HepG2 (cell line): ENCODE data around the gene PPIA. TPM values are rescaled to one million over a fixed set of nuclear protein-coding genes. Genes with fewer than 3 reads are reported as not detected.

ENCODE experiments used
- ARNT ChIP-seq: fragments of 450-650 bp; IDR thresholded peaks from 2 replicates; pipeline ENCODE4 v1.6.1; 2017
- BCL6 ChIP-seq: IDR thresholded peaks from 2 replicates; pipeline ENCODE4 v1.6.1; 2016; ENCODE audit warnings: missing genetic modification reagents, missing compliant biosample characterization
- GATAD2A ChIP-seq: IDR thresholded peaks from 2 replicates; pipeline ENCODE4 v1.6.1; 2016
- HOXA7 ChIP-seq: sonication (generic); formaldehyde crosslinking; IDR thresholded peaks from 2 replicates; pipeline ENCODE4 v1.8.1; 2022; ENCODE audit warnings: mild to moderate bottlenecking, missing genetic modification reagents, moderate library complexity
- JUND ChIP-seq: sonication (generic); formaldehyde crosslinking; IDR thresholded peaks from 2 replicates; pipeline ENCODE4 v1.8.0; 2022; ENCODE audit warnings: mild to moderate bottlenecking, missing genetic modification reagents
- MBD4 ChIP-seq: IDR thresholded peaks from 2 replicates; pipeline ENCODE4 v1.6.1; 2012; ENCODE audit warnings: low read length, inconsistent platforms, borderline replicate concordance
- MEIS1 ChIP-seq: sonication (generic); formaldehyde crosslinking; IDR thresholded peaks from 2 replicates; pipeline ENCODE4 v1.9.0; 2021; ENCODE audit warnings: mild to moderate bottlenecking, missing genetic modification reagents, moderate library complexity, borderline replicate concordance
- MTF2 ChIP-seq: sonication (generic); formaldehyde crosslinking; IDR thresholded peaks from 2 replicates; pipeline ENCODE4 v1.5.0; 2020; ENCODE audit warnings: missing genetic modification reagents, borderline replicate concordance
- PHF20 ChIP-seq: sonication (generic); formaldehyde crosslinking; IDR thresholded peaks from 2 replicates; pipeline ENCODE4 v1.5.0; 2020; ENCODE audit warnings: mild to moderate bottlenecking, missing genetic modification reagents
- POLR2AphosphoS2 ChIP-seq: IDR thresholded peaks from 2 replicates; pipeline ENCODE4 v1.6.1; 2011; ENCODE audit warnings: low read depth, low read length, improper control_type of control experiment
- RBFOX2 ChIP-seq: fragments of 200-400 bp; formaldehyde crosslinking; IDR thresholded peaks from 2 replicates; pipeline ENCODE4 v1.6.1; 2017; ENCODE audit warnings: low read depth, mild to moderate bottlenecking, low read length
- SNRNP70 ChIP-seq: fragments of 200-400 bp; formaldehyde crosslinking; IDR thresholded peaks from 2 replicates; pipeline ENCODE4 v1.6.1; 2017; ENCODE audit warnings: mild to moderate bottlenecking, low read depth, low read length, moderate library complexity
- SP5 ChIP-seq: IDR thresholded peaks from 2 replicates; pipeline ENCODE4 v1.6.1; 2016; ENCODE audit warnings: low read depth, borderline replicate concordance
- TAF15 ChIP-seq: fragments of 200-400 bp; formaldehyde crosslinking; IDR thresholded peaks from one replicate; pipeline ENCODE4 v1.6.1; 2018; ENCODE audit warnings: mild to moderate bottlenecking, low read depth, low read length; ENCODE audit not compliant: poor library complexity, severe bottlenecking
- ZBTB42 ChIP-seq: sonication (generic); formaldehyde crosslinking; IDR thresholded peaks from 2 replicates; pipeline ENCODE4 v1.5.0; 2020; ENCODE audit warnings: mild to moderate bottlenecking, missing genetic modification reagents
- ZFP90 ChIP-seq: sonication (generic); formaldehyde crosslinking; IDR thresholded peaks from 2 replicates; pipeline ENCODE4 v1.8.0; 2022; ENCODE audit warnings: missing genetic modification reagents, mild to moderate bottlenecking, inconsistent platforms, borderline replicate concordance
- ZFY ChIP-seq: sonication (generic); formaldehyde crosslinking; IDR thresholded peaks from 2 replicates; pipeline ENCODE4 v1.4.0; 2020; ENCODE audit warnings: missing genetic modification reagents
- ZNF20 ChIP-seq: sonication (generic); formaldehyde crosslinking; IDR thresholded peaks from 2 replicates; pipeline ENCODE4 v1.4.0; 2020; ENCODE audit warnings: mild to moderate bottlenecking, moderate library complexity, missing genetic modification reagents
- ZNF224 ChIP-seq: sonication (generic); formaldehyde crosslinking; IDR thresholded peaks from 2 replicates; pipeline ENCODE4 v1.5.0; 2020; ENCODE audit warnings: mild to moderate bottlenecking, missing genetic modification reagents
- ZNF333 ChIP-seq: sonication (generic); formaldehyde crosslinking; IDR thresholded peaks from 2 replicates; pipeline ENCODE4 v1.4.0; 2020; ENCODE audit warnings: mild to moderate bottlenecking, missing genetic modification reagents, borderline replicate concordance
- ZNF343 ChIP-seq: sonication (generic); formaldehyde crosslinking; IDR thresholded peaks from 2 replicates; pipeline ENCODE4 v1.4.0; 2020; ENCODE audit warnings: mild to moderate bottlenecking, missing genetic modification reagents
- ZNF446 ChIP-seq: sonication (generic); formaldehyde crosslinking; IDR thresholded peaks from 2 replicates; pipeline ENCODE4 v1.5.0; 2020; ENCODE audit warnings: mild to moderate bottlenecking, missing genetic modification reagents
- ZNF556 ChIP-seq: sonication (generic); formaldehyde crosslinking; IDR thresholded peaks from 2 replicates; pipeline ENCODE4 v1.4.0; 2020; ENCODE audit warnings: mild to moderate bottlenecking, missing genetic modification reagents, borderline replicate concordance
- ZNF749 ChIP-seq: sonication (generic); formaldehyde crosslinking; IDR thresholded peaks from 2 replicates; pipeline ENCODE4 v1.8.0; 2022; ENCODE audit warnings: mild to moderate bottlenecking, missing genetic modification reagents, moderate library complexity, borderline replicate concordance
- polyA plus RNA-seq, 8 experiments: library from polyadenylated mRNA; depleted of rRNA in 3 of 8; stranded (reverse) in 7 of 8; unstranded in 1 of 8; fragments of >200 nt; fragmentation: Illumina TruSeq in 4 of 8; extraction: Trizol in 4 of 8; gene quantifications; 2 replicates each; pipeline versions ENCODE4 v1.2.1 to v1.2.3, GENCODE V29; 2011 to 2016; ENCODE audit warnings: low read depth in 4 of 8, missing spikeins in 1 of 8, mixed read lengths in 1 of 8; ENCODE audit not compliant: insufficient read depth in 1 of 8
- total RNA-seq, 5 experiments: library from RNA; depleted of rRNA; stranded (reverse); fragments of >200 nt; fragmentation: Illumina TruSeq; extraction: Trizol; gene quantifications; 2 replicates each; pipeline ENCODE4 v1.2.3, GENCODE V29; 2016; ENCODE audit warnings: low read depth in 1 of 5
- TF ChIP-seq, protein P1 (sequence below): sonication (generic); formaldehyde crosslinking; IDR thresholded peaks from 2 replicates; pipeline ENCODE4 v1.4.0; 2020; ENCODE audit warnings: mild to moderate bottlenecking, missing genetic modification reagents
- TF ChIP-seq, protein P2 (sequence below): sonication (generic); formaldehyde crosslinking; IDR thresholded peaks from 2 replicates; pipeline ENCODE4 v1.4.0; 2020; ENCODE audit warnings: mild to moderate bottlenecking, missing genetic modification reagents

PPIA gene
- total and polyA plus RNA-seq, 2 of the 13 experiments (the other 11 are each of a cell fraction or from before 2014, with no cell fraction given): 2,268 to 3,010 TPM

DNA sequence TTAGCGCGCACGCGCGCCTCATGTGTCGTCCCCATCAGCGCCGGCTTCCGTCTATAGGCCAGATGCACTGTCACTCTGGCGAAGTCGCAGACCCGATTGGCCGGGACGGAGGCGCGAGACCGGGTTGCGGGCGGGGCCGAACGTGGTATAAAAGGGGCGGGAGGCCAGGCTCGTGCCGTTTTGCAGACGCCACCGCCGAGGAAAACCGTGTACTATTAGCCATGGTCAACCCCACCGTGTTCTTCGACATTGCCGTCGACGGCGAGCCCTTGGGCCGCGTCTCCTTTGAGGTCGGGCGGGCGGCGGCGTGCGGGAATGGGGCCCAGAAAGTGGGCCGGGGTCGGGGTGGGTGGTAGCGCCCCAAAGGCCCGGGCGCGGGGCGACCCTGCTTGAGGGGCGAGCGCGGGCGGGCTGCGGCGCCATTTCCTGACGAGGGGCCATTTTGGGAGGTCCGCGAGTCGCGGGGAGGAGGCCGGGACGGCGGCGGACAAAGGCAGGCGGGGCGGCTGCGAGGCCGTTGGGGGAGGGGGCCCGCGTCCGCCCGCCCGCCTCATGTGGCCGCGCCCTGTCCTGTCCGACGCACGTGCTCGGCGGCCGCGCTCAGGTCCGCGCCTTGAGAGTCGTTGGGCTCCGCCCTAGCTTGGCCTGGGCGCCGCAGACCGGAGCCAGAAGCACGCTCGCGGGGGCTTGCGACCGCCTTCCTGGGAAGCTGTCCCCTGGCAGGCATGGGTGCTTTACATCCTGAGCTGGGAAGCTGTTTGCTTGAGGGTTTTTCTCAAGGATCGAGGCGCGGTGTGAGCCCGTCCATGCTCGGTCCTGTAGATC lies at the start of gene PPIA (continued):
- TF ChIP-seq, protein P1, sequence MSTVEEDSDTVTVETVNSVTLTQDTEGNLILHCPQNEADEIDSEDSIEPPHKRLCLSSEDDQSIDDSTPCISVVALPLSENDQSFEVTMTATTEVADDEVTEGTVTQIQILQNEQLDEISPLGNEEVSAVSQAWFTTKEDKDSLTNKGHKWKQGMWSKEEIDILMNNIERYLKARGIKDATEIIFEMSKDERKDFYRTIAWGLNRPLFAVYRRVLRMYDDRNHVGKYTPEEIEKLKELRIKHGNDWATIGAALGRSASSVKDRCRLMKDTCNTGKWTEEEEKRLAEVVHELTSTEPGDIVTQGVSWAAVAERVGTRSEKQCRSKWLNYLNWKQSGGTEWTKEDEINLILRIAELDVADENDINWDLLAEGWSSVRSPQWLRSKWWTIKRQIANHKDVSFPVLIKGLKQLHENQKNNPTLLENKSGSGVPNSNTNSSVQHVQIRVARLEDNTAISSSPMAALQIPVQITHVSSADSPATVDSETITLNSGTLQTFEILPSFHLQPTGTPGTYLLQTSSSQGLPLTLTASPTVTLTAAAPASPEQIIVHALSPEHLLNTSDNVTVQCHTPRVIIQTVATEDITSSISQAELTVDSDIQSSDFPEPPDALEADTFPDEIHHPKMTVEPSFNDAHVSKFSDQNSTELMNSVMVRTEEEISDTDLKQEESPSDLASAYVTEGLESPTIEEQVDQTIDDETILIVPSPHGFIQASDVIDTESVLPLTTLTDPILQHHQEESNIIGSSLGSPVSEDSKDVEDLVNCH (CRISPR knock-in tag): no peak
- peak; percentile 57; the same call in 1 of the 2 replicates for TF ChIP-seq ZBTB42
- TF ChIP-seq ZNF333 (CRISPR knock-in tag): 0 out of 2 replicates have a peak, but pooled peaks have one; percentile 58
- TF ChIP-seq SP5 (CRISPR knock-in tag): no peak
- peak; percentile 53; the same call in 1 of the 2 replicates for TF ChIP-seq PHF20 (CRISPR knock-in tag)
- TF ChIP-seq ARNT: no peak
- TF ChIP-seq MEIS1 (CRISPR knock-in tag): peak; percentile 28
- peak; percentile 84; the same call in 1 of the 2 replicates for TF ChIP-seq ZNF343 (CRISPR knock-in tag)
- TF ChIP-seq MTF2 (CRISPR knock-in tag): no peak
- TF ChIP-seq ZNF556: peak; percentile 23; the same call in 1 of the 2 replicates
- TF ChIP-seq JUND (CRISPR knock-in tag): peak; percentile 51; the same call in 1 of the 2 replicates
- TF ChIP-seq TAF15: no peak
- peak; percentile 84; the same call in 1 of the 2 replicates for TF ChIP-seq ZNF749
- TF ChIP-seq HOXA7 (CRISPR knock-in tag): peak; percentile 55; the same call in 1 of the 2 replicates
- TF ChIP-seq GATAD2A: no peak
- TF ChIP-seq ZFY: peak; percentile 69
- TF ChIP-seq MBD4: no peak
- no peak for TF ChIP-seq SNRNP70
- peak; percentile 100 for TF ChIP-seq RBFOX2
- TF ChIP-seq ZNF20 (CRISPR knock-in tag): peak; percentile 72; the same call in 1 of the 2 replicates
- 0 out of 2 replicates have a peak, but pooled peaks have one; percentile 25 for TF ChIP-seq BCL6 (CRISPR knock-in tag)
- no peak for TF ChIP-seq ZNF224 (CRISPR knock-in tag)
- peak; percentile 96 for TF ChIP-seq ZFP90
- peak; percentile 76; the same call in 1 of the 2 replicates for TF ChIP-seq POLR2AphosphoS2
- TF ChIP-seq, protein P2, sequence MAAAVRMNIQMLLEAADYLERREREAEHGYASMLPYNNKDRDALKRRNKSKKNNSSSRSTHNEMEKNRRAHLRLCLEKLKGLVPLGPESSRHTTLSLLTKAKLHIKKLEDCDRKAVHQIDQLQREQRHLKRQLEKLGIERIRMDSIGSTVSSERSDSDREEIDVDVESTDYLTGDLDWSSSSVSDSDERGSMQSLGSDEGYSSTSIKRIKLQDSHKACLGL (CRISPR knock-in tag): peak; percentile 52; the same call in 1 of the 2 replicates
- 0 out of 2 replicates have a peak, but pooled peaks have one; percentile 28 for TF ChIP-seq ZNF446 (CRISPR knock-in tag)
